ENCODE measurements around the gene SH3PXD2B. TPM values are rescaled to one million over a fixed set of nuclear protein-coding genes. Genes with fewer than 3 reads are reported as not detected.

SH3PXD2B gene
- total RNA-seq, 2 experiments from 2014 or later, result 0.10 TPM; not detected in 1

GRCh38 chr5:172311026-172311425 is 143.3 kb downstream of the SH3PXD2B start:
- Histone ChIP-seq H2AFZ (ENCODE audit: low read length) (no peak overlapping the region), H3K9me2 (ENCODE audit: insufficient read depth, low read length) (no peaks in the 10 kb centered on the region), H3K79me2 (ENCODE audit: insufficient read depth, low read depth, low read length) (no peaks in the 10 kb centered on the region), H3K4me1 (ENCODE audit: insufficient read depth, low read length, poor library complexity, severe bottlenecking) (no peaks in the 10 kb centered on the region), H3K36me3 (ENCODE audit: insufficient read depth, low read length) (no peaks in the 10 kb centered on the region), H3K27ac (ENCODE audit: low read depth, low read length, poor library complexity, severe bottlenecking) (no peak overlapping the region), H3K4me3 (ENCODE audit: low read depth, low read length, poor library complexity, severe bottlenecking) (no peak overlapping the region), H3K9me3 (ENCODE audit: low read length) (no peaks in the 10 kb centered on the region), H4K20me1 (ENCODE audit: insufficient read depth, low read length) (no peaks in the 10 kb centered on the region), H3K4me2 (ENCODE audit: low read length) (no peak overlapping the region)
- ChIA-PET CTCF (ENCODE audit: unreplicated experiment) (no interaction called here), POLR2A (no interaction called here)
- no TSS peak for BruUV-seq (replicated peaks)
- no peak for DNase-seq (ENCODE audit: low spot score)
- intact Hi-C loops (cut with micrococcal nuclease; ENCODE audit: unreplicated experiment), result no loop called here
- TF ChIP-seq EZH2phosphoT487 (IDR thresholded peaks at IDR 0.05; ENCODE audit: borderline replicate concordance, low read depth, low read length), result no peak
- no peak for TF ChIP-seq CTCF (conservative IDR thresholded peaks at IDR 0.05; ENCODE audit: low read length)

DNA sequence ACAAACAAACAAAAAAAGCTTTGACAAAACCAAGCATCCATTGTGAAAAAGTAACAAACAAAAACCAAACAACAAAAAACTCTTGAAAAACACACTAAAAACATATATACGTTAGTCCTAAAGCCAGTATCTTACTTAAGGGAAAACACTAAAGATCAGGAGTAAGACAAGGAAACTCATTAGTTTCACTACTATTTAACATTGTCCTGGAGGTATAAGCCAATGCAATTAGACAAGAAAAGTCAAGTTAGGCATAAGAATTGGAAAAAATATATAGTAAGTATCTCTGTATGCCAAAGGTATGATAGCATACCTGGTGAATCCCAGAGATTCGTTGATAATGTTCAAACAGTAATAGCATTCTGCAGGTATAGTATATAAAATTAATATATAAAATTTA is 148.9 kb downstream of the SH3PXD2B start:
- no peak for DNase-seq (ENCODE audit: low spot score)
- ChIA-PET CTCF (ENCODE audit: unreplicated experiment) (no interaction called here), POLR2A (interaction anchor here (0.5 to 0.7 kb wide), 3 partner anchors 14 to 152 kb away, joined by 3 to 4 read pairs (median 3); no protein-coding TSS in a partner anchor)
- Histone ChIP-seq H4K20me1 (ENCODE audit: insufficient read depth, low read length) (no peaks in the 10 kb centered on the region), H3K4me3 (ENCODE audit: low read depth, low read length, poor library complexity, severe bottlenecking) (no peak overlapping the region), H3K4me2 (ENCODE audit: low read length) (no peak overlapping the region), H3K27ac (ENCODE audit: low read depth, low read length, poor library complexity, severe bottlenecking) (no peak overlapping the region), H3K4me1 (ENCODE audit: insufficient read depth, low read length, poor library complexity, severe bottlenecking) (no peaks in the 10 kb centered on the region), H3K79me2 (ENCODE audit: insufficient read depth, low read depth, low read length) (no peaks in the 10 kb centered on the region), H2AFZ (ENCODE audit: low read length) (no peak overlapping the region), H3K9me3 (ENCODE audit: low read length) (0 out of 2 replicates have a peak, but pooled peaks cover 3% of the 10 kb centered on the region), H3K36me3 (ENCODE audit: insufficient read depth, low read length) (no peaks in the 10 kb centered on the region), H3K9me2 (ENCODE audit: insufficient read depth, low read length) (no peaks in the 10 kb centered on the region)
- intact Hi-C loops (cut with micrococcal nuclease; ENCODE audit: unreplicated experiment), result no loop called here
- BruUV-seq (replicated peaks), result no TSS peak
- no peak for TF ChIP-seq CTCF (conservative IDR thresholded peaks at IDR 0.05; ENCODE audit: low read length)
- TF ChIP-seq EZH2phosphoT487 (IDR thresholded peaks at IDR 0.05; ENCODE audit: borderline replicate concordance, low read depth, low read length), result no peak

DNA sequence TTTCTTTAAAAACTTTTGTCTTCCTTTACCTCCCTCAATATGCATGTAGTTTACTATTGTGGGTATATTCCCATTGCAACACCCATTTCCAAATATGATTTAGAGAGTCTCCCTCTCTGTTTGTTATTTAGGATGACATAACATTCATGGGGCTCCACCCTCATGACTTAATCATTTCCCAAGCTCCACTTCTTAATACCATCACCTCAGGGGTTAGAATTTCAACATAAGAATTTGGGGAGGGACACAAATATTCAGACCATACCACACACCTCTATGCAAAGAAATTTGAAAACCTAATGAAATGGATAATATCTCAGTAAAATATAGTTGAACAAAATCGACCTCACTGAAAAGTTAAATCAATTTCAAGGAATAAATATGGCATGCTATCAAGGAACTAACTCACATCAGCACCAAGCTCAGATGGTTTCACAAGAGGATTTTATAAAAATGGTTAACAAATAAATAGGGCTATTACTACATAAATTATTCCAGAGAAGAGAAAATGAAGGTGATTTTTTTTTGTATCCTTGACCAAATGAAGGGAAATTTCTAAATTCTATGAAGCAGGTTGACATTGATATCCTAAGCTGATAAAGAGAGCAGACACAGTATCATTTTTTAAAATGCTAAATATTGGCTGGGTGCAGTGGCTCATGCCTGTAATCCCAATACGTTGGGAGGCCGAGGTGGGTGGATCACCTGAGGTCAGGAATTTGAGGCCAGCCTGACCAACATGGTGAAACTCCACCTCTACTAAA is 150.6 kb downstream of the SH3PXD2B start:
- POLR2A ChIA-PET, result interaction anchor here (0.6 to 0.7 kb wide), 2 partner anchors 106 to 240 kb away, joined by 3 read pairs; no protein-coding TSS in a partner anchor
- intact Hi-C loops (cut with micrococcal nuclease; ENCODE audit: unreplicated experiment), result no loop called here

More for the DNA sequence above, 150.6 kb downstream of the SH3PXD2B start:
- no peak for DNase-seq (ENCODE audit: low spot score)
- Histone ChIP-seq H3K9me3 (ENCODE audit: low read length) (0 out of 2 replicates have a peak, but pooled peaks cover 3% of the 10 kb centered on the region), H3K36me3 (ENCODE audit: insufficient read depth, low read length) (no peaks in the 10 kb centered on the region), H3K4me3 (ENCODE audit: low read depth, low read length, poor library complexity, severe bottlenecking) (no peak overlapping the region), H3K79me2 (ENCODE audit: insufficient read depth, low read depth, low read length) (no peaks in the 10 kb centered on the region), H2AFZ (ENCODE audit: low read length) (no peak overlapping the region), H3K4me2 (ENCODE audit: low read length) (no peak overlapping the region), H3K9me2 (ENCODE audit: insufficient read depth, low read length) (no peaks in the 10 kb centered on the region), H3K27ac (ENCODE audit: low read depth, low read length, poor library complexity, severe bottlenecking) (no peak overlapping the region), H4K20me1 (ENCODE audit: insufficient read depth, low read length) (no peaks in the 10 kb centered on the region), H3K4me1 (ENCODE audit: insufficient read depth, low read length, poor library complexity, severe bottlenecking) (no peaks in the 10 kb centered on the region)
- CTCF ChIA-PET (ENCODE audit: unreplicated experiment), result no interaction called here
- BruUV-seq (replicated peaks), result no TSS peak
- TF ChIP-seq CTCF (conservative IDR thresholded peaks at IDR 0.05; ENCODE audit: low read length), result no peak
- TF ChIP-seq EZH2phosphoT487 (IDR thresholded peaks at IDR 0.05; ENCODE audit: borderline replicate concordance, low read depth, low read length), result no peak
